Measurements from ENCODE around the gene MRM2.

MRM2 gene

GRCh38 chr7:2209146-2209960, 32.7 kb downstream of the MRM2 start:
- Histone ChIP-seq H3K36me3 (peaks cover 66% of the 10 kb centered on the region), H3K27me3 (ENCODE audit: insufficient read depth, low read depth, severe bottlenecking) (no peaks in the 10 kb centered on the region), H3K4me3 (ENCODE audit: low read depth, low read length) (no peak overlapping the region), H3K27ac (no peak overlapping the region), H3K9me3 (ENCODE audit: severe bottlenecking) (no peaks in the 10 kb centered on the region)
- TF ChIP-seq, protein P1, sequence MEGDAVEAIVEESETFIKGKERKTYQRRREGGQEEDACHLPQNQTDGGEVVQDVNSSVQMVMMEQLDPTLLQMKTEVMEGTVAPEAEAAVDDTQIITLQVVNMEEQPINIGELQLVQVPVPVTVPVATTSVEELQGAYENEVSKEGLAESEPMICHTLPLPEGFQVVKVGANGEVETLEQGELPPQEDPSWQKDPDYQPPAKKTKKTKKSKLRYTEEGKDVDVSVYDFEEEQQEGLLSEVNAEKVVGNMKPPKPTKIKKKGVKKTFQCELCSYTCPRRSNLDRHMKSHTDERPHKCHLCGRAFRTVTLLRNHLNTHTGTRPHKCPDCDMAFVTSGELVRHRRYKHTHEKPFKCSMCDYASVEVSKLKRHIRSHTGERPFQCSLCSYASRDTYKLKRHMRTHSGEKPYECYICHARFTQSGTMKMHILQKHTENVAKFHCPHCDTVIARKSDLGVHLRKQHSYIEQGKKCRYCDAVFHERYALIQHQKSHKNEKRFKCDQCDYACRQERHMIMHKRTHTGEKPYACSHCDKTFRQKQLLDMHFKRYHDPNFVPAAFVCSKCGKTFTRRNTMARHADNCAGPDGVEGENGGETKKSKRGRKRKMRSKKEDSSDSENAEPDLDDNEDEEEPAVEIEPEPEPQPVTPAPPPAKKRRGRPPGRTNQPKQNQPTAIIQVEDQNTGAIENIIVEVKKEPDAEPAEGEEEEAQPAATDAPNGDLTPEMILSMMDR (IDR thresholded peaks at IDR 0.05; ENCODE audit: low read depth, low read length): peak; percentile 92
- DNase-seq: peak; percentile 79

GRCh38 chr7:2208712-2209111, 33.3 kb downstream of the MRM2 start:
- DNase-seq: no peak
- Histone ChIP-seq H3K9me3 (ENCODE audit: severe bottlenecking) (no peaks in the 10 kb centered on the region), H3K36me3 (peaks cover 62% of the 10 kb centered on the region), H3K4me3 (ENCODE audit: low read depth, low read length) (no peak overlapping the region), H3K27me3 (ENCODE audit: insufficient read depth, low read depth, severe bottlenecking) (no peaks in the 10 kb centered on the region), H3K27ac (no peak overlapping the region)
- TF ChIP-seq, protein P1 (IDR thresholded peaks at IDR 0.05; ENCODE audit: low read depth, low read length): no peak

- Histone ChIP-seq H3K27ac (no peak overlapping the region), H3K4me3 (ENCODE audit: low read depth, low read length) (no peak overlapping the region), H3K27me3 (ENCODE audit: insufficient read depth, low read depth, severe bottlenecking) (no peaks in the 10 kb centered on the region), H3K36me3 (peaks cover 38% of the 10 kb centered on the region), H3K9me3 (ENCODE audit: severe bottlenecking) (no peaks in the 10 kb centered on the region)
- DNase-seq: no peak
- TF ChIP-seq, protein P1 (IDR thresholded peaks at IDR 0.05; ENCODE audit: low read depth, low read length): no peak
Measured at GRCh38 chr7:2205036-2205780, 36.8 kb downstream of the MRM2 start.

DNA sequence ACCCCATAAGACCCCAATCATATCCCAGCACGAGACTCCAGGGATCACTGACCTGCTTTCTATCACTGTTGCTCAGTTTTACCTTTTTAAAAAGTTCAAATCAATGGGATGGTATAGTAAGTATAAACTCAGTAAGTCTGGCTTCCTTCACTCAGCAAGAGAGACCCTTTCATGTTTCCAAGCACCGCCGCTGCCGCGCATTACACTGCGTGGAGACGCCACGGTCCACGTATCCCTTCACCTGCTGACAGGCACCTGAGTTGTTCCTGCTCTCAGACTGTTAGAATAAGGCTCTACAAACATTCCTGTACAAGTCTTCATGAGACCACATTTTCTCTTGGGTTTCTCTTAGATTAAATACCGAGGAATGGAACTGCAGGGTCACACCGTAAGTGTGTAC, 37.6 kb downstream of the MRM2 start:
- no peak for DNase-seq
- no peak overlapping the region for H3K27ac ChIP-seq
- H3K4me3 ChIP-seq (ENCODE audit: low read depth, low read length): no peak overlapping the region
- TF ChIP-seq, protein P1 (IDR thresholded peaks at IDR 0.05; ENCODE audit: low read depth, low read length): no peak
- no peaks in the 10 kb centered on the region for H3K27me3 ChIP-seq (ENCODE audit: insufficient read depth, low read depth, severe bottlenecking)
- peaks cover 38% of the 10 kb centered on the region for H3K36me3 ChIP-seq
- H3K9me3 ChIP-seq (ENCODE audit: severe bottlenecking): no peaks in the 10 kb centered on the region

GRCh38 chr7:2203766-2204300, 38.2 kb downstream of the MRM2 start:
- no peak overlapping the region for H3K27ac ChIP-seq
- TF ChIP-seq, protein P1 (IDR thresholded peaks at IDR 0.05; ENCODE audit: low read depth, low read length): no peak
- peaks cover 38% of the 10 kb centered on the region for H3K36me3 ChIP-seq
- H3K9me3 ChIP-seq (ENCODE audit: severe bottlenecking): no peaks in the 10 kb centered on the region
- no peak for DNase-seq
- no peak overlapping the region for H3K4me3 ChIP-seq (ENCODE audit: low read depth, low read length)
- H3K27me3 ChIP-seq (ENCODE audit: insufficient read depth, low read depth, severe bottlenecking): no peaks in the 10 kb centered on the region

Measured in WERI-Rb-1 (cell line).